Measurements from ENCODE around the gene MDH1B.

- TF ChIP-seq POLR2A (IDR thresholded peaks at IDR 0.05; ENCODE audit: extremely low read depth, insufficient read length) (no peak), CTCF (IDR thresholded peaks at IDR 0.05; ENCODE audit: low read depth, low read length) (no peak)
These were observed 27.5 kb upstream of the MDH1B start for GRCh38 chr2:206792645-206793044.

All from NB4 (cell line).